ENCODE data around the gene CCDC54.

The CCDC54 gene

DNA sequence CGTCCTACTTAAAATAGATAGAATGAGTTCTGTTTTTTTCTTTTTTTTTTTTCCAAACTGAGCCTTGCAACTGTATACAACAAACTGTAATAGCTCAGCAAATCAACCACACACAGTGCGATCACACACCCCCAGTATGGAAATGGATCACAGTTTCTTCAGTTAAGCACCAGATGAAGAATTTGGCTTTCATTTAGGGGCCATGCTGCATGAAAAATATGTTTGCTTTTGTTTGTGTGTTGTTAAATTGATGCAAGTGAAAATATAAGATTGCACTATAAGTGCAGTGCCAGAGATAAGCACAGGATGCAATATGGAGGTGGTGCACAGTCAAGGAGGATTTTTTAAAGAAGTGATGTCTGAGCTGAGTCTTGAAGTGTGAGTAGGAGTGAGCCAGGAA lies 17.8 kb downstream of the CCDC54 start:
- H3K4me3 ChIP-seq (ENCODE audit: low read depth in 1 of 2, low read length in 2 of 2) = no peak overlapping the region
- H3K9me3 ChIP-seq (ENCODE audit: insufficient read depth, low read length, severe bottlenecking) = no peaks in the 10 kb centered on the region
- H3K4me1 ChIP-seq (ENCODE audit: insufficient read depth, low read length) = 0 out of 2 replicates have a peak, but pooled peaks cover 3% of the 10 kb centered on the region
- no peaks in the 10 kb centered on the region for H4K20me1 ChIP-seq (ENCODE audit: insufficient read depth, low read length)
- H3K4me2 ChIP-seq (ENCODE audit: insufficient read depth, low read length) = no peak overlapping the region
- no peaks in the 10 kb centered on the region for H3K36me3 ChIP-seq (ENCODE audit: insufficient read depth, low read length)
- no peaks in the 10 kb centered on the region for H3K27me3 ChIP-seq (ENCODE audit: insufficient read depth, low read length, poor library complexity)
- no peak overlapping the region for H3K27ac ChIP-seq (ENCODE audit: low read length)
- no peaks in the 10 kb centered on the region for H3K79me2 ChIP-seq (ENCODE audit: insufficient read depth, low read length)
- no peak for TF ChIP-seq EZH2 (IDR thresholded peaks at IDR 0.05; ENCODE audit: borderline replicate concordance, low read depth, low read length, severe bottlenecking)
- TF ChIP-seq, protein P1, sequence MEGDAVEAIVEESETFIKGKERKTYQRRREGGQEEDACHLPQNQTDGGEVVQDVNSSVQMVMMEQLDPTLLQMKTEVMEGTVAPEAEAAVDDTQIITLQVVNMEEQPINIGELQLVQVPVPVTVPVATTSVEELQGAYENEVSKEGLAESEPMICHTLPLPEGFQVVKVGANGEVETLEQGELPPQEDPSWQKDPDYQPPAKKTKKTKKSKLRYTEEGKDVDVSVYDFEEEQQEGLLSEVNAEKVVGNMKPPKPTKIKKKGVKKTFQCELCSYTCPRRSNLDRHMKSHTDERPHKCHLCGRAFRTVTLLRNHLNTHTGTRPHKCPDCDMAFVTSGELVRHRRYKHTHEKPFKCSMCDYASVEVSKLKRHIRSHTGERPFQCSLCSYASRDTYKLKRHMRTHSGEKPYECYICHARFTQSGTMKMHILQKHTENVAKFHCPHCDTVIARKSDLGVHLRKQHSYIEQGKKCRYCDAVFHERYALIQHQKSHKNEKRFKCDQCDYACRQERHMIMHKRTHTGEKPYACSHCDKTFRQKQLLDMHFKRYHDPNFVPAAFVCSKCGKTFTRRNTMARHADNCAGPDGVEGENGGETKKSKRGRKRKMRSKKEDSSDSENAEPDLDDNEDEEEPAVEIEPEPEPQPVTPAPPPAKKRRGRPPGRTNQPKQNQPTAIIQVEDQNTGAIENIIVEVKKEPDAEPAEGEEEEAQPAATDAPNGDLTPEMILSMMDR (IDR thresholded peaks at IDR 0.05; ENCODE audit: borderline replicate concordance, extremely low read depth, low read length, poor library complexity, severe bottlenecking) = no peak
- H3K9ac ChIP-seq (ENCODE audit: low read depth, low read length) = no peak overlapping the region
- DNase-seq (no peak), ATAC-seq (ENCODE audit: insufficient read depth, low read depth) (no peak)
- H2AFZ ChIP-seq (ENCODE audit: low read depth, low read length) = no peak overlapping the region

DNA sequence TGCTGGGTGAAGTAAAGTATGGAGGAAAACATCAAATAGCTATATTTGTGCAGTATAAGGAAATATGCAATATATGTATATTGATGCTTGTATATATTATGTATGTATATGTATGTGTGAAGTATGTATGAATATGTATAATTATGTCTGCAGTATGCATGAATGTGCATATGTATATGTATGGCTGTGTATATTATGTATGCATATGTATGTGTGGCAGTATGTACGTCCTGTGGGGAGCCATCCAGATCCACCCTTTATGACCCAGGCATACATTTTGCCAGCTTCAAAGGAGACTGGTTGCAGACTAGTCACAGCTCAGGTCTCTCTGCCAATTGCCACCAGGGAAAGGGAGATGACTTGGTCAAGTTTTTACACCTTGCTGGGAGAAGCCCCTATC lies 24.1 kb downstream of the CCDC54 start:
- no peaks in the 10 kb centered on the region for H3K9me3 ChIP-seq (ENCODE audit: insufficient read depth, low read length, severe bottlenecking)
- no peak overlapping the region for H3K4me2 ChIP-seq (ENCODE audit: insufficient read depth, low read length)
- H4K20me1 ChIP-seq (ENCODE audit: insufficient read depth, low read length) = no peaks in the 10 kb centered on the region
- ATAC-seq (ENCODE audit: insufficient read depth, low read depth) (no peak), DNase-seq (no peak)
- no peak overlapping the region for H3K9ac ChIP-seq (ENCODE audit: low read depth, low read length)
- H2AFZ ChIP-seq (ENCODE audit: low read depth, low read length) = no peak overlapping the region
- no peak overlapping the region for H3K27ac ChIP-seq (ENCODE audit: low read length)
- H3K4me3 ChIP-seq (ENCODE audit: low read depth in 1 of 2, low read length in 2 of 2) = no peak overlapping the region
- no peak for TF ChIP-seq EZH2 (IDR thresholded peaks at IDR 0.05; ENCODE audit: borderline replicate concordance, low read depth, low read length, severe bottlenecking)
- TF ChIP-seq, protein P1 (IDR thresholded peaks at IDR 0.05; ENCODE audit: borderline replicate concordance, extremely low read depth, low read length, poor library complexity, severe bottlenecking) = no peak
- H3K4me1 ChIP-seq (ENCODE audit: insufficient read depth, low read length) = no peaks in the 10 kb centered on the region
- no peaks in the 10 kb centered on the region for H3K27me3 ChIP-seq (ENCODE audit: insufficient read depth, low read length, poor library complexity)
- no peaks in the 10 kb centered on the region for H3K36me3 ChIP-seq (ENCODE audit: insufficient read depth, low read length)
- H3K79me2 ChIP-seq (ENCODE audit: insufficient read depth, low read length) = no peaks in the 10 kb centered on the region

DNA sequence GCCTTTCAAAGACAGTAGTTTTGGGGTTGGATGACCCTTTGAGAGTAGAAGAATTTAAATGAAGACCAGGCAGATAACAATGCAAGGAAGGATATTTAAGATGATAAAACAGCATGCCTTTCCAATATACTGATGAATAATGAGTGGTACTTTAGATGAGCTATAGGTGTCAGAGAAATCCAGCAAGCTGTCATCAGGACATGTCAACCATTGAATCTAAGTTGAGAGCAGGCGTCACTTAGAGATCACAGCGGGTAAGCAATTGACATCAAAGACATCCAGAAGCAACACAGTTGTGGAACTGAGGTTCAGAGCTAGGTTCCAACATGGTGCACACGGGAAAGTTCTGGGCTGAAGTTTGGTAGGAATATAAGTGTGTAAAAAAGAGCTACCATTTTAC lies 25.0 kb downstream of the CCDC54 start:
- no peak for TF ChIP-seq EZH2 (IDR thresholded peaks at IDR 0.05; ENCODE audit: borderline replicate concordance, low read depth, low read length, severe bottlenecking)
- TF ChIP-seq, protein P1 (IDR thresholded peaks at IDR 0.05; ENCODE audit: borderline replicate concordance, extremely low read depth, low read length, poor library complexity, severe bottlenecking) = no peak
- H3K4me2 ChIP-seq (ENCODE audit: insufficient read depth, low read length) = no peak overlapping the region
- no peak overlapping the region for H3K4me3 ChIP-seq (ENCODE audit: low read depth in 1 of 2, low read length in 2 of 2)
- ATAC-seq (ENCODE audit: insufficient read depth, low read depth) = no peak
- H3K9me3 ChIP-seq (ENCODE audit: insufficient read depth, low read length, severe bottlenecking) = no peaks in the 10 kb centered on the region
- no peaks in the 10 kb centered on the region for H3K27me3 ChIP-seq (ENCODE audit: insufficient read depth, low read length, poor library complexity)
- H3K9ac ChIP-seq (ENCODE audit: low read depth, low read length) = no peak overlapping the region
- H2AFZ ChIP-seq (ENCODE audit: low read depth, low read length) = no peak overlapping the region
- no peaks in the 10 kb centered on the region for H3K36me3 ChIP-seq (ENCODE audit: insufficient read depth, low read length)
- no peaks in the 10 kb centered on the region for H4K20me1 ChIP-seq (ENCODE audit: insufficient read depth, low read length)
- H3K79me2 ChIP-seq (ENCODE audit: insufficient read depth, low read length) = no peaks in the 10 kb centered on the region
- H3K4me1 ChIP-seq (ENCODE audit: insufficient read depth, low read length) = no peaks in the 10 kb centered on the region
- no peak overlapping the region for H3K27ac ChIP-seq (ENCODE audit: low read length)
- DNase-seq = no peak

All from DND-41 (cell line).